GM23338 (cell line): ENCODE data around the gene LRRC3. TPM values are rescaled to one million over a fixed set of nuclear protein-coding genes. Genes with fewer than 3 reads are reported as not detected.

Source experiments
- ATAC-seq: fragments of 200-7000 bp; cut with Tn5 transposase; 3 replicates; pipeline ENCODE4 v1.9.1; 2020
- DNase-seq: peaks from one replicate; pipeline ENCODE4 v3.0.0-alpha.2; 2015; ENCODE audit warnings: low spot score
- H2AFZ ChIP-seq: fragments of 200-600 bp; sonication (generic); 2 replicates; pipeline ENCODE4 v1.8.0; 2016; ENCODE audit warnings: antibody characterized with exemption, mild to moderate bottlenecking, moderate library complexity
- H3F3A ChIP-seq: fragments of 200-600 bp; sonication (generic); replicated peaks from 2 replicates; pipeline ENCODE4 v1.8.0; 2017; ENCODE audit warnings: antibody characterized with exemption, mixed run types, low read depth
- H3K27ac ChIP-seq: fragments of 200-600 bp; sonication (generic); 2 replicates; pipeline ENCODE4 v1.6.1; 2016; ENCODE audit warnings: low read depth
- H3K27me3 ChIP-seq: fragments of 200-600 bp; sonication (generic); 2 replicates; pipeline ENCODE4 v1.8.0; 2016; ENCODE audit warnings: mild to moderate bottlenecking, mixed run types, moderate library complexity; ENCODE audit not compliant: insufficient read depth
- H3K36me3 ChIP-seq: fragments of 200-600 bp; sonication (generic); 2 replicates; pipeline ENCODE4 v1.8.0; 2016; ENCODE audit warnings: mild to moderate bottlenecking; ENCODE audit not compliant: insufficient read depth
- H3K4me1 ChIP-seq: fragments of 200-600 bp; sonication (generic); 2 replicates; pipeline ENCODE4 v1.8.0; 2016; ENCODE audit warnings: mild to moderate bottlenecking, moderate library complexity; ENCODE audit not compliant: insufficient read depth
- H3K4me2 ChIP-seq: fragments of 200-600 bp; sonication (generic); 2 replicates; pipeline ENCODE4 v1.7.1; 2017; ENCODE audit warnings: mixed run types
- H3K4me3 ChIP-seq: fragments of 200-600 bp; sonication (generic); 2 replicates; pipeline ENCODE4 v1.6.1; 2016; ENCODE audit warnings: mixed run types
- H3K79me2 ChIP-seq: fragments of 200-600 bp; sonication (generic); replicated peaks from 2 replicates; pipeline ENCODE4 v1.8.0; 2017; ENCODE audit warnings: mild to moderate bottlenecking; ENCODE audit not compliant: insufficient read depth
- H3K9me2 ChIP-seq: fragments of 200-600 bp; sonication (generic); 2 replicates; pipeline ENCODE4 v1.8.0; 2017; ENCODE audit not compliant: insufficient read depth
- H4K20me1 ChIP-seq: fragments of 200-600 bp; sonication (generic); replicated peaks from 2 replicates; pipeline ENCODE4 v1.8.0; 2017; ENCODE audit warnings: mild to moderate bottlenecking; ENCODE audit not compliant: insufficient read depth
- H3K27ac Mint-ChIP-seq: 2 replicates; pipeline ENCODE4 v1.8.0; 2020; ENCODE audit warnings: inconsistent platforms, mild to moderate bottlenecking, moderate library complexity, mixed read lengths
- H3K27me3 Mint-ChIP-seq: 3 replicates; pipeline ENCODE4 v1.8.0; 2022; ENCODE audit warnings: low read depth, mild to moderate bottlenecking, moderate library complexity, mixed read lengths, inconsistent platforms; ENCODE audit not compliant: insufficient read depth, poor library complexity
- H3K36me3 Mint-ChIP-seq: 3 replicates; pipeline ENCODE4 v1.8.0; 2021; ENCODE audit warnings: low read depth, mild to moderate bottlenecking, inconsistent platforms, moderate library complexity, mixed read lengths
- H3K4me1 Mint-ChIP-seq: 3 replicates; pipeline ENCODE4 v1.8.0; 2020; ENCODE audit warnings: mild to moderate bottlenecking, inconsistent platforms, mixed read lengths
- H3K4me3 Mint-ChIP-seq: 3 replicates; pipeline ENCODE4 v1.8.0; 2021; ENCODE audit warnings: moderate library complexity, mild to moderate bottlenecking, inconsistent platforms, mixed read lengths
- H3K9me3 Mint-ChIP-seq: 3 replicates; pipeline ENCODE4 v1.8.0; 2020; ENCODE audit warnings: moderate library complexity, mild to moderate bottlenecking, inconsistent platforms, mixed read lengths
- CTCF ChIP-seq, 2 experiments: fragments of 200-600 bp in 1 of 2; sonication (generic) in 1 of 2; conservative IDR thresholded peaks; 2 replicates each; pipeline versions ENCODE4 v1.5.1 to v1.6.1; 2016 to 2017; ENCODE audit warnings: antibody characterized with exemption in 2 of 2, low read depth in 2 of 2, mild to moderate bottlenecking in 2 of 2, moderate library complexity in 1 of 2
- ETS1 ChIP-seq: IDR thresholded peaks from 2 replicates; pipeline ENCODE4 v1.6.1; 2016; ENCODE audit warnings: antibody characterized with exemption
- NANOG ChIP-seq: IDR thresholded peaks from 2 replicates; pipeline ENCODE4 v1.6.1; 2016; ENCODE audit warnings: antibody characterized with exemption, borderline replicate concordance
- POLR2AphosphoS5 ChIP-seq: IDR thresholded peaks from 2 replicates; pipeline ENCODE4 v1.6.1; 2016; ENCODE audit warnings: antibody characterized with exemption, low read depth
- REST ChIP-seq: IDR thresholded peaks from one replicate; pipeline ENCODE4 v1.6.1; 2018; ENCODE audit warnings: antibody characterized with exemption; ENCODE audit not compliant: unreplicated experiment
- ZNF462 ChIP-seq: fragments of 250-450 bp; sonication (Bioruptor Pico); IDR thresholded peaks from 2 replicates; pipeline ENCODE4 v1.5.0; 2020; ENCODE audit warnings: mild to moderate bottlenecking, moderate library complexity
- polyA plus RNA-seq: library from polyadenylated mRNA; unstranded; fragments of >200 nt; fragmentation: Nextera tagmentation; extraction: Ambion mirVana; gene quantifications from 2 replicates; pipeline ENCODE4 v1.2.1, GENCODE V29; 2016
- total RNA-seq: library from RNA; depleted of rRNA; stranded (reverse); fragments of >200 nt; shearing (Covaris generic); gene quantifications from 2 replicates; pipeline ENCODE4 v1.2.3, GENCODE V29; 2014

Gene LRRC3
- total and polyA plus RNA-seq, 2 experiments from 2014 or later = 0.95 to 6.8 TPM

GRCh38 chr21:44494418-44494817, 39.1 kb downstream of the LRRC3 start (continued):
- TF ChIP-seq ZNF462 (CRISPR knock-in tag) = no peak

GRCh38 chr21:44494956-44495355, 39.6 kb downstream of the LRRC3 start:
- Mint-ChIP-seq H3K27ac (no peak overlapping the region), H3K4me1 (peaks cover 24% of the 10 kb centered on the region), H3K36me3 (peaks cover 47% of the 10 kb centered on the region), H3K27me3 (peaks cover 5% of the 10 kb centered on the region), H3K9me3 (peaks cover 44% of the 10 kb centered on the region), H3K4me3 (no peak overlapping the region)
- no peaks in the 10 kb centered on the region for H3K79me2 ChIP-seq
- H3F3A ChIP-seq = no peaks in the 10 kb centered on the region
- ATAC-seq = no peak
- H4K20me1 ChIP-seq = no peaks in the 10 kb centered on the region; the same call in 1 of the 2 replicates
- no peak for DNase-seq
- H3K9me2 ChIP-seq = no peaks in the 10 kb centered on the region
- peaks cover 6% of the 10 kb centered on the region; the same call in 1 of the 2 replicates for H3K4me1 ChIP-seq
- no peak overlapping the region for H3K4me2 ChIP-seq
- no peak overlapping the region for H3K27ac ChIP-seq
- no peak overlapping the region for H2AFZ ChIP-seq
- no peaks in the 10 kb centered on the region for H3K27me3 ChIP-seq
- peaks cover 5% of the 10 kb centered on the region; the same call in 1 of the 2 replicates for H3K36me3 ChIP-seq
- no peak overlapping the region for H3K4me3 ChIP-seq
- TF ChIP-seq POLR2AphosphoS5 (no peak), ETS1 (no peak), NANOG (no peak), REST (no peak), CTCF (conservative IDR thresholded peaks at IDR 0.05; ENCODE audit: low read depth in 2 of 2) (no peak)
